MM.1S (cell line): Measurements from ENCODE around the gene DNAH7.

Experiments used
- DNase-seq: peaks from one replicate; pipeline ENCODE4 v3.0.0-alpha.2; 2015
- H2AFZ ChIP-seq: fragments of 300-600 bp; sonication (generic); 2 replicates; pipeline ENCODE4 v1.6.0; 2016; ENCODE audit warnings: antibody characterized with exemption, low read length
- H3F3A ChIP-seq: fragments of 300-600 bp; sonication (generic); 2 replicates; pipeline ENCODE4 v1.6.1; 2016; ENCODE audit warnings: mild to moderate bottlenecking, antibody characterized with exemption, low read length, moderate library complexity, mixed read lengths; ENCODE audit not compliant: insufficient read depth
- H3K27ac ChIP-seq: fragments of 300-600 bp; sonication (generic); 2 replicates; pipeline ENCODE4 v1.5.1; 2016; ENCODE audit warnings: mild to moderate bottlenecking, low read length
- H3K27me3 ChIP-seq: fragments of 300-600 bp; sonication (generic); replicated peaks from 2 replicates; pipeline ENCODE4 v1.6.0; 2016; ENCODE audit warnings: low read length; ENCODE audit not compliant: insufficient read depth
- H3K36me3 ChIP-seq: fragments of 300-600 bp; sonication (generic); replicated peaks from 2 replicates; pipeline ENCODE4 v1.6.1; 2016; ENCODE audit warnings: mild to moderate bottlenecking, low read length, mixed read lengths; ENCODE audit not compliant: insufficient read depth
- H3K4me1 ChIP-seq: fragments of 300-600 bp; sonication (generic); 2 replicates; pipeline ENCODE4 v1.6.1; 2016; ENCODE audit warnings: low read length, mixed read lengths
- H3K4me2 ChIP-seq: fragments of 300-600 bp; sonication (generic); 2 replicates; pipeline ENCODE4 v1.6.0; 2016; ENCODE audit warnings: low read depth, low read length
- H3K4me3 ChIP-seq: fragments of 300-600 bp; sonication (generic); 2 replicates; pipeline ENCODE4 v1.5.1; 2016; ENCODE audit warnings: low read length, mixed read lengths
- H3K79me2 ChIP-seq: fragments of 300-600 bp; sonication (generic); 2 replicates; pipeline ENCODE4 v1.6.1; 2016; ENCODE audit warnings: mixed run types, low read length, mixed read lengths
- H3K9ac ChIP-seq: fragments of 300-600 bp; sonication (generic); 2 replicates; pipeline ENCODE4 v1.6.1; 2016; ENCODE audit warnings: low read length, mixed read lengths
- H3K9me2 ChIP-seq: fragments of 300-600 bp; sonication (generic); replicated peaks from 2 replicates; pipeline ENCODE4 v1.6.1; 2016; ENCODE audit warnings: mild to moderate bottlenecking, low read length, mixed read lengths; ENCODE audit not compliant: insufficient read depth
- H3K9me3 ChIP-seq: fragments of 300-600 bp; sonication (generic); replicated peaks from 2 replicates; pipeline ENCODE4 v1.6.1; 2016; ENCODE audit warnings: mild to moderate bottlenecking, low read length, mixed read lengths; ENCODE audit not compliant: insufficient read depth
- H4K20me1 ChIP-seq: fragments of 300-600 bp; sonication (generic); 2 replicates; pipeline ENCODE4 v1.6.1; 2016; ENCODE audit warnings: mild to moderate bottlenecking, low read length, moderate library complexity, mixed read lengths; ENCODE audit not compliant: insufficient read depth
- CTCF ChIP-seq: fragments of 300-600 bp; sonication (generic); IDR thresholded peaks from 2 replicates; pipeline ENCODE4 v1.5.1; 2016; ENCODE audit warnings: antibody characterized with exemption, low read length, mixed read lengths
- EZH2 ChIP-seq: fragments of 300-600 bp; sonication (generic); optimal IDR thresholded peaks from 2 replicates; pipeline ENCODE3; 2017; ENCODE audit warnings: low read depth, mild to moderate bottlenecking, antibody characterized with exemption, low read length, mixed read lengths
- EZH2phosphoT487 ChIP-seq: fragments of 300-600 bp; sonication (generic); IDR thresholded peaks from 2 replicates; pipeline ENCODE4 v1.6.1; 2018; ENCODE audit warnings: antibody characterized with exemption, low read length

The DNAH7 gene

GRCh38 chr2:195730912-195731311 lies 337.7 kb downstream of the DNAH7 start:
- H3K4me3 ChIP-seq: no peak overlapping the region
- no peaks in the 10 kb centered on the region for H3K9me3 ChIP-seq
- no peaks in the 10 kb centered on the region for H3K79me2 ChIP-seq
- no peaks in the 10 kb centered on the region for H3K27me3 ChIP-seq
- TF ChIP-seq CTCF (no peak), EZH2phosphoT487 (no peak), EZH2 (no peak)
- H3K9ac ChIP-seq: no peak overlapping the region
- H2AFZ ChIP-seq: no peak overlapping the region
- DNase-seq: no peak
- H3K4me1 ChIP-seq: no peaks in the 10 kb centered on the region
- H3K36me3 ChIP-seq: no peaks in the 10 kb centered on the region
- H3K4me2 ChIP-seq: no peak overlapping the region
- no peaks in the 10 kb centered on the region for H3K9me2 ChIP-seq
- H3F3A ChIP-seq: no peaks in the 10 kb centered on the region
- no peaks in the 10 kb centered on the region for H4K20me1 ChIP-seq
- no peak overlapping the region for H3K27ac ChIP-seq

- TF ChIP-seq EZH2phosphoT487: no peak
- TF ChIP-seq EZH2: no peak
- TF ChIP-seq CTCF: no peak
- Histone ChIP-seq H3K9ac (no peak overlapping the region), H3K9me3 (no peaks in the 10 kb centered on the region), H3F3A (no peaks in the 10 kb centered on the region), H3K27ac (no peak overlapping the region), H2AFZ (no peak overlapping the region), H3K36me3 (no peaks in the 10 kb centered on the region), H3K4me1 (no peaks in the 10 kb centered on the region), H3K4me3 (no peak overlapping the region), H3K79me2 (no peaks in the 10 kb centered on the region), H4K20me1 (no peaks in the 10 kb centered on the region), H3K9me2 (no peaks in the 10 kb centered on the region), H3K27me3 (no peaks in the 10 kb centered on the region), H3K4me2 (no peak overlapping the region)
- DNase-seq: no peak
These were observed 341.5 kb downstream of the DNAH7 start for GRCh38 chr2:195727106-195727505.

- H3K9ac ChIP-seq: no peak overlapping the region
These were observed 346.6 kb downstream of the DNAH7 start for GRCh38 chr2:195722075-195722474.

More at GRCh38 chr2:195722075-195722474, 346.6 kb downstream of the DNAH7 start:
- Histone ChIP-seq H4K20me1 (no peaks in the 10 kb centered on the region), H3K36me3 (no peaks in the 10 kb centered on the region; the same call in 1 of the 2 replicates), H3K9me3 (no peaks in the 10 kb centered on the region), H3K4me1 (no peaks in the 10 kb centered on the region), H3K9me2 (no peaks in the 10 kb centered on the region), H3F3A (no peaks in the 10 kb centered on the region), H3K27ac (no peak overlapping the region), H3K79me2 (no peaks in the 10 kb centered on the region), H3K4me3 (no peak overlapping the region), H2AFZ (no peak overlapping the region), H3K27me3 (no peaks in the 10 kb centered on the region), H3K4me2 (no peak overlapping the region)
- DNase-seq: no peak
- no peak for TF ChIP-seq EZH2phosphoT487
- no peak for TF ChIP-seq EZH2
- no peak for TF ChIP-seq CTCF
